Hepatocyte (in vitro differentiated cells): ENCODE results near the gene ARL17A. TPM values are rescaled to one million over a fixed set of nuclear protein-coding genes. Genes with fewer than 3 reads are reported as not detected.
"Not testable (repeated sequence)": the region's sequence is repeated elsewhere in the genome, so short reads cannot be mapped to it uniquely, and the experiment has no call there.

Experiments
- DNase-seq: peaks from one replicate; pipeline ENCODE4 v3.0.0-alpha.2; 2016; ENCODE audit warnings: low spot score
- H2AFZ ChIP-seq: fragments of 200-600 bp; sonication (generic); 2 replicates; pipeline ENCODE4 v1.6.0; 2016; ENCODE audit warnings: antibody characterized with exemption, mild to moderate bottlenecking
- H3K27ac ChIP-seq: fragments of 200-600 bp; sonication (generic); 2 replicates; pipeline ENCODE4 v1.5.1; 2016; ENCODE audit warnings: mild to moderate bottlenecking
- H3K27me3 ChIP-seq: fragments of 200-600 bp; sonication (generic); 2 replicates; pipeline ENCODE4 v1.6.1; 2016
- H3K36me3 ChIP-seq: fragments of 200-600 bp; sonication (generic); replicated peaks from 2 replicates; pipeline ENCODE4 v1.5.1; 2016; ENCODE audit warnings: low read depth; ENCODE audit not compliant: insufficient read depth
- H3K4me1 ChIP-seq: fragments of 200-600 bp; sonication (generic); 2 replicates; pipeline ENCODE4 v1.5.1; 2016; ENCODE audit warnings: mild to moderate bottlenecking, moderate library complexity; ENCODE audit not compliant: insufficient read depth
- H3K4me2 ChIP-seq: fragments of 200-600 bp; sonication (generic); 2 replicates; pipeline ENCODE4 v1.6.0; 2016
- H3K4me3 ChIP-seq: fragments of 200-600 bp; sonication (generic); 2 replicates; pipeline ENCODE4 v1.5.1; 2016; ENCODE audit warnings: mild to moderate bottlenecking
- H3K79me2 ChIP-seq: fragments of 200-600 bp; sonication (generic); 2 replicates; pipeline ENCODE4 v1.6.0; 2017; ENCODE audit warnings: mild to moderate bottlenecking
- H3K9me2 ChIP-seq: fragments of 200-600 bp; sonication (generic); replicated peaks from 2 replicates; pipeline ENCODE4 v1.6.0; 2017; ENCODE audit warnings: mild to moderate bottlenecking; ENCODE audit not compliant: insufficient read depth
- H3K9me3 ChIP-seq: fragments of 200-600 bp; sonication (generic); 2 replicates; pipeline ENCODE4 v1.5.1; 2016; ENCODE audit warnings: low read depth, mild to moderate bottlenecking
- H4K20me1 ChIP-seq: fragments of 200-600 bp; sonication (generic); 2 replicates; pipeline ENCODE4 v1.6.0; 2016; ENCODE audit warnings: mild to moderate bottlenecking; ENCODE audit not compliant: insufficient read depth, poor library complexity, severe bottlenecking
- WGBS: methylation state at CpG from one replicate; pipeline ENCODE4 v1.1.6; 2016; ENCODE audit warnings: low lambda C conversion rate; ENCODE audit errors: missing lambda C conversion rate; 5-methylcytosine and 5-hydroxymethylcytosine counted together
- polyA plus RNA-seq: library from polyadenylated mRNA; unstranded; fragments of >200 nt; fragmentation: Nextera tagmentation; extraction: Ambion mirVana; gene quantifications from 2 replicates; pipeline ENCODE4 v1.2.1, GENCODE V29; 2016
- total RNA-seq: library from RNA; depleted of rRNA; stranded (reverse); fragments of >200 nt; gene quantifications from 2 replicates; pipeline ENCODE4 v1.2.3, GENCODE V29; 2014

The ARL17A gene
- total and polyA plus RNA-seq, 2 experiments from 2014 or later: 8.0 to 9.2 TPM

GRCh38 chr17:46611304-46611703 lies 31.8 kb upstream of the ARL17A start:
- H4K20me1 ChIP-seq, H3K4me1 ChIP-seq, H3K27me3 ChIP-seq, H3K27ac ChIP-seq, H2AFZ ChIP-seq, H3K79me2 ChIP-seq, H3K9me2 ChIP-seq, DNase-seq, H3K4me2 ChIP-seq, H3K9me3 ChIP-seq, H3K36me3 ChIP-seq, H3K4me3 ChIP-seq: not testable (repeated sequence)
- 100% methylated on average over 1 of the region's 2 CpGs for WGBS

- not testable (repeated sequence) for H3K4me2 ChIP-seq, H3K79me2 ChIP-seq, H3K4me1 ChIP-seq, DNase-seq, H3K9me3 ChIP-seq, H3K27ac ChIP-seq, H4K20me1 ChIP-seq, H3K9me2 ChIP-seq, H3K27me3 ChIP-seq, H3K4me3 ChIP-seq, H3K36me3 ChIP-seq, H2AFZ ChIP-seq
These were observed 23.6 kb upstream of the ARL17A start for GRCh38 chr17:46603125-46603524.

- WGBS: no CpG with 5 or more reads among the region's 3 CpGs
- H3K27me3 ChIP-seq: not testable (repeated sequence)
These were observed 21.3 kb upstream of the ARL17A start for GRCh38 chr17:46600767-46601166.

DNA sequence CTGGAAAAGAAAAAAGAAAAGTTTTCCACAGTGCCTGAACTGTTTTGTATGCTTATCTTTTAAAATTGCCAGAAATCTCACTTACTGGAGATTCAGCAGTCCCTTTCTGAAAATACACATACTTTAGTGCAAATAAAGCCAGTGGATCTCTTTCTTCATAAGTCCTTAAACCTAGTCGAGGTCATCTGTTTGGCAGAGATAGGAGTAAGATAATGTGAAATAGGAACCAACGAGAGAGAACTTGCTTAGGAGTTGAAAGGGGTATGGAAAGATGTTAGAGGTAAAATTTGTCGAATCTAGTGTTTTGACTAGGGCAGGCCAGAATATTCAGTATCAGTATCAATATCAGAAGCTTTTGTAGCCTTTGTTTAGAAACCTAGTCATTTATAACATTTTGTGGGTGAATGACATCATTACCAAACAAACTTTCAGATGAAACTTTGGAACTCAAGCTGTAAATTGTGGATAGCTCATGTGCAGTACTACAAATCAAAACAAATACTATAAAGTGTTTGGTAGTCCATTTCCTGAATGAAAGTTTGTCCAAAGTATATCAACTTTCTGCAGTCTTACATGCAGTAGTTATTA lies 18.9 kb upstream of the ARL17A start:
- not testable (repeated sequence) for H3K9me2 ChIP-seq, H3K27ac ChIP-seq, H3K4me1 ChIP-seq, H2AFZ ChIP-seq, H3K9me3 ChIP-seq, DNase-seq, H3K4me3 ChIP-seq, H3K36me3 ChIP-seq, H3K79me2 ChIP-seq, H3K27me3 ChIP-seq, H3K4me2 ChIP-seq, H4K20me1 ChIP-seq
- WGBS: 38% methylated on average over 3 of the region's 3 CpGs

More at GRCh38 chr17:46600767-46601166, 21.3 kb upstream of the ARL17A start:
- H3K36me3 ChIP-seq, H3K9me3 ChIP-seq, DNase-seq, H3K79me2 ChIP-seq, H3K4me3 ChIP-seq, H3K4me2 ChIP-seq, H4K20me1 ChIP-seq, H3K9me2 ChIP-seq, H3K27ac ChIP-seq, H3K4me1 ChIP-seq, H2AFZ ChIP-seq: not testable (repeated sequence)

GRCh38 chr17:46591332-46591731 lies 11.8 kb upstream of the ARL17A start:
- H3K36me3 ChIP-seq, H2AFZ ChIP-seq, DNase-seq, H3K79me2 ChIP-seq, H3K9me3 ChIP-seq, H3K27ac ChIP-seq, H3K27me3 ChIP-seq, H3K9me2 ChIP-seq, H3K4me1 ChIP-seq, H3K4me3 ChIP-seq, H4K20me1 ChIP-seq, H3K4me2 ChIP-seq: not testable (repeated sequence)
- no CpG with 5 or more reads among the region's 7 CpGs for WGBS

DNA sequence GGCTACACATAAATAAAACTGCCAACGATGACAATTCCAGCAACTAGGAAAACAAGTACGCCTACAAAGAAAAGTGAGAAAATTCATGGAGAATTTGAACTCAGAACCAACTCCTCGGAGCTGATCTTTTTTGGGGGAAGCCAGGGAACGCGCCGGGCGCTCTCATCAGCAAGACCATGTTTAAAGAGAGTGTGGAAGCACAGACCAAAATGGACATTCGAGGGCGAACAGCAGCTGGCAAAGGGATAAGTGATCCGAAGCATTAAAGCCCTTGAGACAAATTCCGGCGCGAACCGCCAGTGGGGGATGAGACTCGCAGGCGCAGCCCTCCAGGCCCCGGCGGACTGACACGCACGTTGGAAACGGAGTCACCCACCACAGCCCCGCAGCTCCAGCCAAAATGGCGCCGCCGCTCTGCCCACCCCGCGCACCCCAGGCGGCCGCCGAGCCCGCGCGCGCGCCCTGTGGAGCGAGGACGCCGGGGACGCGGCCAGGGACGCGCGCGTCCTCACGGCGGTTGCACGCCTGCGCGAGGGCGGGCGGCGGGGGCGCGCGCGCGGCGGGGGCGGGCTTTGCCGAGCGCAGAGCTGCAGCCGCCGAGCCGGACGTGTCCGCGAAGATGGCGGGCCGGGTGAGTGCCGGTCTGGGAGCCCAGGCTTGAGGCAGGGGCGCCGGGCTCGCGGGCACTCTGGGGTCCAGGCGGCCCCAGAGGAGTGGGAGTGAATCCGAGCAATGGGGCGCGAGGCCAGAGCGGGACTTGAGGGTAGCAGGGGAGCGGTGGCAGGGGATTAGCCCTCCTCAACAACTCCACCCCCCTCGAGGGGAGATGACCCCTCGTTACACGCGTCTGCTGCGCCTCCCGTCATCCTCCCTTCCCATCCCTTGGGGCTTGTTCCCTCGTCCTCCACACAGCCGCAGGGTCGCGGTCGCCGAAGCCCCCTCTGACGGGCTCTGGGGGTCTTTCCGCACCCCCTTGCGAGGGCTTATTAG lies 11.0 kb upstream of the ARL17A start, which contains the start of gene NSF:
Gene NSF, plus strand, starts transcription at position 513 of the 990 bp plus-strand sequence. Its CDS starts 107 bp downstream, at position 620.
- not testable (repeated sequence) for H3K9me3 ChIP-seq, H3K4me3 ChIP-seq

GRCh38 chr17:46585444-46585843 lies 6.0 kb upstream of the ARL17A start:
- not testable (repeated sequence) for H4K20me1 ChIP-seq, H3K9me3 ChIP-seq, DNase-seq, H3K27me3 ChIP-seq, H3K27ac ChIP-seq, H3K79me2 ChIP-seq, H3K9me2 ChIP-seq, H3K4me2 ChIP-seq, H3K4me3 ChIP-seq, H3K4me1 ChIP-seq, H3K36me3 ChIP-seq, H2AFZ ChIP-seq
- no CpG with 5 or more reads among the region's 3 CpGs for WGBS

More for the DNA sequence above, 11.0 kb upstream of the ARL17A start, which contains the start of gene NSF:
- not testable (repeated sequence) for H3K36me3 ChIP-seq, H3K79me2 ChIP-seq, H3K27me3 ChIP-seq, H3K4me2 ChIP-seq, H4K20me1 ChIP-seq, H3K4me1 ChIP-seq, H3K27ac ChIP-seq, H2AFZ ChIP-seq, DNase-seq, H3K9me2 ChIP-seq
- no CpG with 5 or more reads among the region's 95 CpGs for WGBS

GRCh38 chr17:46580082-46580481 lies 591 bp upstream of the ARL17A start:
- H3K9me2 ChIP-seq, H3K4me1 ChIP-seq, H2AFZ ChIP-seq, H3K4me3 ChIP-seq, H3K27ac ChIP-seq, H4K20me1 ChIP-seq, H3K79me2 ChIP-seq, H3K27me3 ChIP-seq, H3K36me3 ChIP-seq, DNase-seq, H3K9me3 ChIP-seq: not testable (repeated sequence)
- H3K4me2 ChIP-seq: peak overlapping the region; percentile 56
- 24% methylated on average over 10 of the region's 18 CpGs for WGBS

GRCh38 chr17:46571796-46572195 lies 7.7 kb downstream of the ARL17A start:
- not testable (repeated sequence) for H3K4me2 ChIP-seq, H2AFZ ChIP-seq, H3K27ac ChIP-seq, H3K36me3 ChIP-seq, H3K9me3 ChIP-seq, H3K27me3 ChIP-seq, H3K4me3 ChIP-seq, H4K20me1 ChIP-seq, H3K4me1 ChIP-seq, DNase-seq, H3K9me2 ChIP-seq, H3K79me2 ChIP-seq
- no CpG with 5 or more reads among the region's 4 CpGs for WGBS
